GM21723 (cell line): ENCODE measurements around the gene GPR152.

Experiments used
- ATAC-seq: cut with Tn5 transposase; IDR thresholded peaks from one replicate; pipeline ENCODE4 v1.9.1; 2021; ENCODE audit warnings: mild to moderate bottlenecking, moderate library complexity; ENCODE audit not compliant: unreplicated experiment

The GPR152 gene, protein sequence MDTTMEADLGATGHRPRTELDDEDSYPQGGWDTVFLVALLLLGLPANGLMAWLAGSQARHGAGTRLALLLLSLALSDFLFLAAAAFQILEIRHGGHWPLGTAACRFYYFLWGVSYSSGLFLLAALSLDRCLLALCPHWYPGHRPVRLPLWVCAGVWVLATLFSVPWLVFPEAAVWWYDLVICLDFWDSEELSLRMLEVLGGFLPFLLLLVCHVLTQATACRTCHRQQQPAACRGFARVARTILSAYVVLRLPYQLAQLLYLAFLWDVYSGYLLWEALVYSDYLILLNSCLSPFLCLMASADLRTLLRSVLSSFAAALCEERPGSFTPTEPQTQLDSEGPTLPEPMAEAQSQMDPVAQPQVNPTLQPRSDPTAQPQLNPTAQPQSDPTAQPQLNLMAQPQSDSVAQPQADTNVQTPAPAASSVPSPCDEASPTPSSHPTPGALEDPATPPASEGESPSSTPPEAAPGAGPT

GRCh38 chr11:67452141-67452952, at the start of gene GPR152:
Gene GPR152, minus strand, starts transcription at chr11:67452729. Its CDS starts 5 bp downstream, at chr11:67452724.
- ATAC-seq, result no peak

- ATAC-seq, result no peak
These were observed 49.3 kb upstream of the GPR152 start for GRCh38 chr11:67501854-67502253.

- no peak for ATAC-seq
These were observed 48.5 kb upstream of the GPR152 start for GRCh38 chr11:67500831-67501715.

- ATAC-seq, result no peak
These were observed 47.9 kb upstream of the GPR152 start for GRCh38 chr11:67500484-67500821.

DNA sequence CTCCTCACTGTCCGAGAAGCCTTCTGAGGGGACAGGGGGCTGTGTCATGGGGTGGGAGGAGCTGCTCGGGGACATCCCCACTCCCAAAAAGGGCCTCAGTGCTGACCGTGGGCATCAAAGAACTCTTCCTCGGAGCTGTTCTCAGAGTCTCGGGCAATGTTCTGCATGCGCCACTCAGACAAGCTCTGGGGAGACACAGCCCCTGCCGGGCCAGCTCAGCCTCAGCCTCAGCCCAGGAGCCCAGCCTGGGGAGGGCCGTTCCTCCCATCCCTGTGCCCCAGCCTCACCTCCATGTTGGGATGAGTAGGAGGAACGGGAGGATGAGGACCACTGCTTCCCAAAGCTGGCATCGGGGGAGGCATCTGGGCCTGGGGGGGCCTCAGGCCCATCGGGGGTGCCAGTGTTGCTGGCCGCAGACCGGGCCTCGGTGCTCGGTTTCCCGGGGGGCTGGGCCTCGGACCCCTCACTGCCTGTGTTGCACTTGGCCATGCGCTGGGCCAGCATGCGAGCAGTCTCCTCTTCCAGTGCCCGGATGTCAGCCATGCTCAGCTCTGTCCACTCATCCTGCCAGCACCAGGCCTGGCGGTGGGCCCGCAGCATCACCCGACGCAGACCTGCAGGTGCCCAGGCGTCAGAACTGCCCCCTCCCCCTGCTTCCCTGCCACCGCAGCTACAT, 47.4 kb upstream of the GPR152 start:
- ATAC-seq, result no peak

GRCh38 chr11:67498544-67498972, 46.0 kb upstream of the GPR152 start:
- ATAC-seq, result no peak

GRCh38 chr11:67497656-67498291, 45.2 kb upstream of the GPR152 start:
- ATAC-seq, result no peak

- no peak for ATAC-seq
These were observed 43.6 kb upstream of the GPR152 start for GRCh38 chr11:67496113-67496512.

DNA sequence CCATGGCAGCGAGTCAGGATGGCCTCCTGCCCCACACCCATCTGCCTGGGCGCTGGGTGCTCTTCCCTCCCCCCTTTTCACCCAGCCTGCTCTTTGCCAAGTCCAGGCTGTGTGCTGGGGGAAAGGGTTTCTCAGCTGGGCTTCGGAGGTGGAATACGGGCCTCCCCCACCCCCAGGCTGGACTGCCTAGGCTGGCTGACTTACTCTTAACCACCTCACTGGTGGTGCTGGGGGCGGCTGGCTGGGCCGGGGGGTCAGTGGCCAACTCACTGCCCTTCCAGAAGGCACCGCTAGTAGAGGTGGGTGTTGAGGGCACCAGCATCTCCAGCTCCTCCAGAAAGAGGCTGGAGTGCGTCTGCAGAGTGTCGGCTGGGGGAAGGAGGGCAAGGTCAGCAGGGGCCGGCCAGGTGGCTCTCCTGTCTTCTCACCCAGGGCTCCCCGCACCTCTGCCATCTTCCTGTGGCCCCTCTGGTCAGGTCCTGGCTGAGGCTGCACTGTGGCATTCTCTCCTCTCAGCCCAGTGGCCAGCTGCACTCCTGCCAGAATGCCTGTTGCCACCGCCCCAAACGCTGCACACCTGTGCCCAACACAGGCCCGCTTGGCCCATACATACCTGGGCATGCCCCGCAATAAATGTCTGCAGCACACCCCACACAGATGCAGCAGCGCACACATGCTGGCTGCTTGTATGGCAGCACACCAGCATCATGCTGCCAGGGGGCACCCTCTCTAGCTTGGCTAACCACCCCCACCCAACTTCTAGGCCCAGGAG, 42.9 kb upstream of the GPR152 start:
- no peak for ATAC-seq

GRCh38 chr11:67494371-67495233, 42.1 kb upstream of the GPR152 start:
- no peak for ATAC-seq

DNA sequence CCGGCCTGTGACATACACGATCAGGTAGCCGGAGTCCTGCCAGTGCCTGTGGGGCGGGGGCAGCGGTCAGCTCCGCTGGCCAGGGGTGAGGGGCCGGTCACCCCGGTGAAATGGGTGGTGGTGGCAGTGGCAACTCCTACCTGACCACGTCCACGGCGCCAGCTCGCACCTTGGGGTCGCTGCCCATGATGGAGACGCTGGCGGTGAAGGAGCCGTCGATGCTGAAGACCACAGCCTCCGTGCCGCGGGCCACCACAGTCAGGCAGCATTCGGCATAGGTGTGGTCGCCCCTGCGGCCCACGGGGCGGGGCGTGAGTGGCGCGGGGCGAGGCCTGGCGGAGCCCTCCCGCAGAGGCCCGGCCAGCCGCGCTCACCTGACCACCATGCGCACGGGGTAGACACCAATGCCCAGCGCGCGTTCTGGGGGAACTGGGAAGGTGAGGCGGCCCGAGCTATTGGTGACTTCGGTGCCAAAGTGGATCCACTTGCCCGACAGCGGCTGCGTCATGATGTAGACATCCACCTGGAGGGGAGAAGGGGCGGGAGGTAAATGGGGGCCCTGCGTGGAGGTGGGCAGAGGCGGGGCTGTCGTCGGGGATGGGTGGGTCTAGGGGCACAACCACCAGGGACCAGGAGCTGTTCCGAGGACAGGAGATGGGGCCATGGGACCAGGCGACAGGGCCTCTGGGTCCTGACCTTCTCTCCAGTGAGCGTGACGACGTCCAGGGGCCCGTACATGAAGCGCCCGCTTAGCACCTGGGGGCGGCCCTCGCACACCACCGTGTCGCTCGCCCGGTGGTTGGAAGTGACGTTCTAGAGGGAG, 41.2 kb upstream of the GPR152 start:
- no peak for ATAC-seq

DNA sequence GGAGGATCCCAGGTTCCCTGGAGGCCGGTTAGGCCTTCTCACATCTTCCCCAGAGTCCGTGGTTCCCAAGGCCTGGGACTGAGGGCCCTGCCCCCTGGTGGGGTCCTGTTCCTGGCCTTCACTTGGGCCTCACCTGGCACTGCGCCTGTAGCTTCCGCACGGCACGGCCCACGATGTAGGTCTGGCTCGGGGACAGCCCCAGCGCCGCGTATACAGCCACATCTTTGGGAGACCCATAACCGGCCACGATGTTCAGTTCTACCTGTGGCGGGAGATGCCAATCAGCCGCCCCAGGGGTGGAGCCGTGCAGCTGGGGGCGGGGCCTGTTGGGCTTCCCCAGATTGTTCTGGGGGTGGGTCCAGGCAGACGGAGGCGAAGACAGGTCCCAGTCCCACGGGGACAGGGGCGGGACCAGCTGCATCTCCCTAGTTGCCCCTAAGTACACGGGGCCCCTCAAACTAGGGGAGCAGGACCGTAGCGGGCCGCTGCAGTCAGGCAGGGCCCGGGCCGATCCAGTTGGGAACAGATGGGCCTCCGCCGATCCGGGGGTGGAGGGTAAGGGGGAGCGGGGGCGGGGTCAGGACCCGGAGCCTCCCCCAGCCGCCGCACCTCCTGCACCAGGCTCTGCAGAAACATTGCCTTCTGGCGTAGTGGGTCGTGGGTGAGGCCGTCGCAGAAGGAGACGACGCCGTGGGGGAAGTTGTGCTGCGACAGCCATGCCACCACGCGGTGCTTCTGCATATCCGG, 40.4 kb upstream of the GPR152 start:
- ATAC-seq, result no peak

DNA sequence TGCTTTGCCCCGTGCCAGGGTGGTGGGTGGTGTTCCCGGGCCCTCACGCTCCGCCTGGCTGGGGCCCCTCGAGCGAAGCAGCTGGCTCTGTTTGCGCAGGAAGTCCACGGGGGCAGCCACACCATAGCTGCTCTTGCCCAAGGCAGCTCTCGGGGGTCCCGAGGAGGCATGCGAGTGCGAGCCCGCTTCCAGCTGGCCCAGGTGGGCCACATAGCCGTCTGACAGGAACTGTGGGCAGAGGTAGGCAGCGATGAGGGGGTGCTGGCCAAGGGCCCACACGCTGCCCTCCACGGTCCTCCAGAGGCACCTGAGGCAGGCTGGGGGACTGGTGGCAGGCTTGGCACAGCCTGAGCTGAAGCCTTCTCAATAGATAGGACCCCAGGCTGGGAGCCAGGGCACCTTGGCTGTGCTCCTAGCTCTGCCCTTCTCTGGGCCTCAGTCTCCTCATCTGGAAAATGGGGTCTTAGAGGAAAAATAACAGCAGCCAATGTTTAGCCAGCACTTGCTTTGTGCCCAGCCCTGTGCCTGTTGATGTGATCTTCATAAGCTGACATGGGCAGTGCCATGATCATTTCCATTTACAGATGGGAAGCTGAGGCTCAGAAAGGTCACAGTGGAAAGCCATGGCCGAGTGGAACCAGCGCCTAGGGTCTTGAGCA, 39.7 kb upstream of the GPR152 start:
- ATAC-seq, result no peak

- no peak for ATAC-seq
These were observed 38.9 kb upstream of the GPR152 start for GRCh38 chr11:67491276-67492068.

DNA sequence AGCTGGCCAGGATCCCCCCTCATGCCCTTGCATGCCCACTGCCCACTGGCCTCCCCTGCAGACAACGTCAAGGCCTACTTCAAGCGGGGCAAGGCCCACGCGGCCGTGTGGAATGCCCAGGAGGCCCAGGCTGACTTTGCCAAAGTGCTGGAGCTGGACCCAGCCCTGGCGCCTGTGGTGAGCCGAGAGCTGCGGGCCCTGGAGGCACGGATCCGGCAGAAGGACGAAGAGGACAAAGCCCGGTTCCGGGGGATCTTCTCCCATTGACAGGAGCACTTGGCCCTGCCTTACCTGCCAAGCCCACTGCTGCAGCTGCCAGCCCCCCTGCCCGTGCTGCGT, 38.2 kb upstream of the GPR152 start:
- ATAC-seq, result no peak
